Mucosa of gallbladder (tissue), 1 donor: ENCODE measurements around the gene TRIM69. TPM values are rescaled to one million over a fixed set of nuclear protein-coding genes. Genes with fewer than 3 reads are reported as not detected.
"Not testable (repeated sequence)": the region's sequence is repeated elsewhere in the genome, so short reads cannot be mapped to it uniquely, and the experiment has no call there.

ENCODE experiments used
- DNase-seq: peaks from one replicate; pipeline ENCODE4 v3.0.0-alpha.2; 2020; ENCODE audit warnings: low spot score
- total RNA-seq: library from RNA; stranded (reverse); gene quantifications from one replicate; pipeline ENCODE4 v1.2.1, GENCODE V29; 2021
- donor health status: DM: no; HTN: no; CAD: no.

The TRIM69 gene
- total RNA-seq, 1 donor from 2014 or later: 29.8 TPM

- not testable (repeated sequence) for DNase-seq
Measured at GRCh38 chr15:44739222-44739847, 3.0 kb downstream of the TRIM69 start.

DNA sequence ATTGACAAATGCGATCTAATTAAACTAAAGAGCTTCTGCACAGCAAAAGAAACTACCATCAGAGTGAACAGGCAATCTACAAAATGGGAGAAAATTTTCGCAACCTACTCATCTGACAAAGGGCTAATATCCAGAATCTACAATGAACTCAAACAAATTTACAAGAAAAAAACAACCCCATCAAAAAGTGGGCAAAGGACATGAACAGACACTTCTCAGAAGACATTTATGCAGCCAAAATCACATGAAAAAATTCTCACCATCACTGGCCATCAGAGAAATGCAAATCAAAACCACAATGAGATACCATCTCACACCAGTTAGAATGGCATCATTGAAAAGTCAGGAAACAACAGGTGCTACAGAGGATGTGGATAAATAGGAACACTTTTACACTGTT is 7.1 kb downstream of the TRIM69 start:
- DNase-seq: not testable (repeated sequence)

GRCh38 chr15:44753345-44753744 is 17.0 kb downstream of the TRIM69 start:
- DNase-seq: no peak

DNA sequence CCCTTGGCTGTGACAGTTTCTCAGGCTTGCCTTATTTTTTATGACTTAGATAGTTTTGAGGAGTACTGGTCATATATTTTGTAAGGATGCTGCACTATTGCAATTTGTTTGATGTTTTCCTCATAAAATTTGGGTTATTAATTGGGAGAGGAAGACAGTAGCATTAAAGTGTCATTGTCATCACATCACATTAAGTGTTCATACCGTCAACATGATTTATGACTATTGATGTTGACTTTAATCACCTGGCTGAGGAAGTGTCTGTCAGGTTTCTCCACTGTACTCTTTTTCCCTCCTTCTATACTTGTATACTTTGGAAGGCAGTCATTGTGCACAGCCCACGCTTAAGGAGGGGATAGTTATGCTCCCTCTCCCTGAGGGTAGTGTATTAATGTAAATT is 26.9 kb downstream of the TRIM69 start:
- DNase-seq: no peak

GRCh38 chr15:44763848-44764247 is 27.5 kb downstream of the TRIM69 start:
- no peak for DNase-seq

DNA sequence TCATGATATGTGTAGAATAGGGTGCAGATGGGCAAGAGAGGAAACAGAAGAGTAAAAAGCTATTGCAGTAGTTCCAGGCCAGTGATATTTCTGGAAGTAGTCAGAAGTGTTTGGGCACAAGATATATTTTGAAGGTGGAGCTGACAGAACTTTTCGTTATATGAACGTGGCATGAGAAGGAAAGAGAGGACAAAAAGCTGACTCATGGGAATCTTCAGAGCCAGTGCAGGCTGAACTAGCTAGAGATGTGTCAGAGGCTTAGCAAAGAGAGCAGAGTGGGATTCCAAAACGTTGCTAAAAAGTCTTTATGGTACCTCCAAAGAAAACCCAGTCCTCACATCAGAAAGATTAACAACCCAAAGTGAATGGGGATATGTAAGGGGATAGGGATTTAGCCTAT is 28.7 kb downstream of the TRIM69 start:
- no peak for DNase-seq

- DNase-seq: no peak
Measured at GRCh38 chr15:44769521-44769920, 33.2 kb downstream of the TRIM69 start.

DNA sequence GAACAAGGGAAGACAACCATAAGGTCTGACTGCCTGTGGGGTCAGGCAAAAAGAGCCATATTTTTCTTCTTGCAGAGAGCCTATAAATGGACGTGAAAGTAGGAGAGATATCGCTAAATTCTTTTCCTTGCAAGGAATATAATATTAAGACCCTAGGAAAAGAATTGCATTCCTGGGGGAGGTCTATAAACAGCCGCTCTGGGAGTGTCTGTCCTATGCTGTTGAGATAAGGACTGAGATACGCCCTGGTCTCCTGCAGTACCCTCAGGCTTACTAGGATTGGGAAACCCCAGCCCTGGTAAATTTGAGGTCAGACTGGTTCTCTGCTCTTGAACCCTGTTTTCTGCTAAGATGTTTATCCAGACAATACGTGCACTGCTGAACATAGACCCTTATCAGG is 34.4 kb downstream of the TRIM69 start:
- DNase-seq: not testable (repeated sequence)

GRCh38 chr15:44775953-44776352 is 39.6 kb downstream of the TRIM69 start:
- DNase-seq: no peak

GRCh38 chr15:44779761-44780160 is 43.4 kb downstream of the TRIM69 start:
- DNase-seq: no peak

- DNase-seq: no peak
Measured at GRCh38 chr15:44780608-44781007, 44.3 kb downstream of the TRIM69 start.

- DNase-seq: no peak
Measured at GRCh38 chr15:44781128-44781810, 44.9 kb downstream of the TRIM69 start.

GRCh38 chr15:44782516-44782915 is 46.2 kb downstream of the TRIM69 start:
- DNase-seq: no peak

GRCh38 chr15:44784918-44785274 is 48.6 kb downstream of the TRIM69 start:
- DNase-seq: not testable (repeated sequence)

GRCh38 chr15:44788748-44789147 is 52.4 kb downstream of the TRIM69 start:
- DNase-seq: no peak

DNA sequence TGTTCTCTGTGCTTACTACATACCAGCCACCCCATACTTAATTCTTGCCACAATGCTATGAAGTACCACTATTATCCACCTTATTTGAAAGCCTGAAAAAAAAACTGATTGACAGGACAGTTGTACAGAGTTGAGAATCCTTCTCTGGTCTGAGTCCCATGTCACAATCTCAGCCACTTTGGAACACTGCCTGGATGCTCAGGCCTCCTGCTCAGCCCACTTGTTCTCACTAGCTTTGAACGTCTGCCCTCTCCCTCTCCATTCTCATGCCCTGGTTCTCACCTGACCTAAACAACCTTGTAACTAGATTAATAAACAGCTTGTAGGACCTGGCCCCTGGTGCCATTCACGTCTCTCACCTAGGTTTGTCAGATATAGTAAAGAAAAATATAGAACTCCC is 53.9 kb downstream of the TRIM69 start:
- DNase-seq: no peak

- no peak for DNase-seq
Measured at GRCh38 chr15:44790656-44791055, 54.3 kb downstream of the TRIM69 start.

- no peak for DNase-seq
Measured at GRCh38 chr15:44792715-44793114, 56.4 kb downstream of the TRIM69 start.

DNA sequence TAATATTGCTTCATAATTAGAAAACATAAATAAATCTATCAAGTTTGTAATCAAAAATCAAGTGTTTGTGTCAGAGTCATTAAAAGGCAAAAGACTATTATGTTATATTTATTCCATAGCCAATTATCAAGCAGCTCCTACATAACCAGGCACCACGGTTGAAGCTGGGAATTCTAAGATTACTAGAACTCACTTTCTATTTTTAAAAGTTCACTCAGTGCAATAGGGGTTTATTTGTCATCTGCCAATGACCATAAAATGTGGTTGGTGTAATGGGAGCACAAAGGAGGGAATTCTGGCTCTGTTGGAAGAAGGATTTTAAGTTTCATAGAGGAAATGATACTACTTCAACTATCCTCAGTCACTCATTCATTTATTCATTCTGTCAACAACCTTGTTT is 57.7 kb downstream of the TRIM69 start:
- DNase-seq: no peak

DNA sequence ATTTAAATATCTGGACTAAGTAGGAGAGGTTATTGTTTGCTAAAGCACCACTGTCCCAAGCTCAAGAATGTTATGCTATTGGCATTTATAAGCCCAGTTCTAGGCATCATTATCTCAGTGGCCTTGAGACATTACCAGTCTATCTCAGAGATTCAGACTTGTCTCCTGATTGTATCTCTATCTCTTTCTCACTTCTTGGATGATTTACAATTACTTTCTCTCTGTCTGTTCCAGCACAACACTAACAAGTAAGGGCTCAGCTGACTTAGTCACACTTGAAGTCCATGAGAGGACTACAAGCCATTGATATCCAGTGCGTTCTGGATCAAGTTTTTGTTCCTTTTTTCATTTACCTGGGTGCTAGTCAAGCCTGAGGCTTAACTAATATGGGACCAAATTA is 60.2 kb downstream of the TRIM69 start:
- DNase-seq: no peak

- DNase-seq: no peak
Measured at GRCh38 chr15:44798826-44799225, 62.5 kb downstream of the TRIM69 start.

DNA sequence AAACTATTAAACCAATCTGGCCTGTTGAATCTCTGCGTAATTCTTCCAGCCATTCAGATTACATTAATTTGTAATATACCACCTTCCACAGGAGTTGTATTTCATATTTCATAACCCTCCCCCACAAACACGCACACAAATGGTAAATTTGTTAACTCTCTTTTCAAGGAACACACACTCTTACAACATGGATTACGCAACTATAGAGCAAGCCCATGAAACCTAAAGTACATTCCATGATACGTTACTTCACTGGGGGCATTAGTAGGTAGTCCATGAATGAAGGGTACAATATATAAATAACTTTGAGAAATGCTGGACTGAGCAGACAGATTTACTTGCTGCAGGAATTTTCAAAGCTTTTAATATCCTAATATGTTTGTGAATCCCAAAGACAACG is 65.0 kb downstream of the TRIM69 start:
- no peak for DNase-seq

- DNase-seq: no peak
Measured at GRCh38 chr15:44801797-44802196, 65.5 kb downstream of the TRIM69 start.

- no peak for DNase-seq
Measured at GRCh38 chr15:44802336-44802735, 66.0 kb downstream of the TRIM69 start.
